ENCODE results near the gene TFEB. TPM values are rescaled to one million over a fixed set of nuclear protein-coding genes. Genes with fewer than 3 reads are reported as not detected.

The TFEB gene
- total RNA-seq, 1 experiment from 2014 or later: 4.4 TPM

GRCh38 chr6:41680182-41680965 lies 55.0 kb downstream of the TFEB start:
- no peaks in the 10 kb centered on the region for H3K27me3 ChIP-seq
- H3K36me3 ChIP-seq: no peaks in the 10 kb centered on the region
- no peak overlapping the region for H3K4me3 ChIP-seq
- no peaks in the 10 kb centered on the region for H3K9me3 ChIP-seq
- no peak for DNase-seq

- H3K27me3 ChIP-seq: no peaks in the 10 kb centered on the region
- DNase-seq: no peak
- H3K36me3 ChIP-seq: no peaks in the 10 kb centered on the region
- H3K9me3 ChIP-seq: no peaks in the 10 kb centered on the region
- no peak overlapping the region for H3K4me3 ChIP-seq
Measured at GRCh38 chr6:41679696-41680095, 55.7 kb downstream of the TFEB start.

- Histone ChIP-seq H3K4me3 (no peak overlapping the region), H3K9me3 (no peaks in the 10 kb centered on the region), H3K36me3 (no peaks in the 10 kb centered on the region), H3K27me3 (no peaks in the 10 kb centered on the region)
- no peak for DNase-seq
Measured at GRCh38 chr6:41678511-41679084, 56.8 kb downstream of the TFEB start.

GRCh38 chr6:41677124-41677921 lies 58.1 kb downstream of the TFEB start:
- DNase-seq: no peak

GRCh38 chr6:41676431-41676830 lies 59.0 kb downstream of the TFEB start:
- Histone ChIP-seq H3K9me3 (no peaks in the 10 kb centered on the region), H3K27me3 (no peaks in the 10 kb centered on the region), H3K4me3 (no peak overlapping the region), H3K36me3 (no peaks in the 10 kb centered on the region)
- DNase-seq: no peak

More at GRCh38 chr6:41677124-41677921, 58.1 kb downstream of the TFEB start:
- H3K27me3 ChIP-seq: no peaks in the 10 kb centered on the region
- no peaks in the 10 kb centered on the region for H3K9me3 ChIP-seq
- H3K36me3 ChIP-seq: no peaks in the 10 kb centered on the region
- H3K4me3 ChIP-seq: no peak overlapping the region

- Histone ChIP-seq H3K27me3 (no peaks in the 10 kb centered on the region), H3K9me3 (no peaks in the 10 kb centered on the region), H3K4me3 (no peak overlapping the region), H3K36me3 (no peaks in the 10 kb centered on the region)
- DNase-seq: no peak
Measured at GRCh38 chr6:41675992-41676391, 59.4 kb downstream of the TFEB start.

- Histone ChIP-seq H3K4me3 (no peak overlapping the region), H3K27me3 (no peaks in the 10 kb centered on the region), H3K36me3 (no peaks in the 10 kb centered on the region), H3K9me3 (no peaks in the 10 kb centered on the region)
- no peak for DNase-seq
Measured at GRCh38 chr6:41675176-41675775, 60.1 kb downstream of the TFEB start.

GRCh38 chr6:41674231-41675000 lies 61.0 kb downstream of the TFEB start:
- Histone ChIP-seq H3K4me3 (no peak overlapping the region), H3K36me3 (no peaks in the 10 kb centered on the region), H3K27me3 (no peaks in the 10 kb centered on the region), H3K9me3 (no peaks in the 10 kb centered on the region)
- DNase-seq: no peak

- no peaks in the 10 kb centered on the region for H3K9me3 ChIP-seq
- no peaks in the 10 kb centered on the region for H3K36me3 ChIP-seq
- no peaks in the 10 kb centered on the region for H3K27me3 ChIP-seq
- H3K4me3 ChIP-seq: no peak overlapping the region
- no peak for DNase-seq
Measured at GRCh38 chr6:41673704-41674000, 61.8 kb downstream of the TFEB start.

- no peak overlapping the region for H3K4me3 ChIP-seq
- no peaks in the 10 kb centered on the region for H3K9me3 ChIP-seq
- H3K36me3 ChIP-seq: no peaks in the 10 kb centered on the region
- no peak for DNase-seq
- H3K27me3 ChIP-seq: no peaks in the 10 kb centered on the region
Measured at GRCh38 chr6:41672816-41673703, 62.3 kb downstream of the TFEB start.

- Histone ChIP-seq H3K4me3 (no peak overlapping the region), H3K36me3 (no peaks in the 10 kb centered on the region), H3K9me3 (no peaks in the 10 kb centered on the region), H3K27me3 (no peaks in the 10 kb centered on the region)
- no peak for DNase-seq
Measured at GRCh38 chr6:41672016-41672415, 63.4 kb downstream of the TFEB start.

GRCh38 chr6:41671376-41671775 lies 64.0 kb downstream of the TFEB start:
- no peaks in the 10 kb centered on the region for H3K27me3 ChIP-seq
- no peaks in the 10 kb centered on the region for H3K36me3 ChIP-seq
- no peaks in the 10 kb centered on the region for H3K9me3 ChIP-seq
- no peak overlapping the region for H3K4me3 ChIP-seq
- no peak for DNase-seq

GRCh38 chr6:41670703-41671360 lies 64.6 kb downstream of the TFEB start:
- no peak overlapping the region for H3K4me3 ChIP-seq
- H3K36me3 ChIP-seq: no peaks in the 10 kb centered on the region
- no peaks in the 10 kb centered on the region for H3K27me3 ChIP-seq
- H3K9me3 ChIP-seq: no peaks in the 10 kb centered on the region
- no peak for DNase-seq

- no peak overlapping the region for H3K4me3 ChIP-seq
- H3K36me3 ChIP-seq: no peaks in the 10 kb centered on the region
- no peaks in the 10 kb centered on the region for H3K9me3 ChIP-seq
- no peak for DNase-seq
- no peaks in the 10 kb centered on the region for H3K27me3 ChIP-seq
Measured at GRCh38 chr6:41668968-41669367, 66.4 kb downstream of the TFEB start.

GRCh38 chr6:41667195-41667594 lies 68.2 kb downstream of the TFEB start:
- Histone ChIP-seq H3K4me3 (no peak overlapping the region), H3K36me3 (no peaks in the 10 kb centered on the region), H3K27me3 (no peaks in the 10 kb centered on the region), H3K9me3 (no peaks in the 10 kb centered on the region)
- no peak for DNase-seq

Data from MG63 (cell line).